HG02588 (cell line): ENCODE measurements around the gene SLC9A6.
"Not testable (repeated sequence)": the region's sequence is repeated elsewhere in the genome, so short reads cannot be mapped to it uniquely, and the experiment has no call there.

ENCODE experiments used
- ATAC-seq: cut with Tn5 transposase; IDR thresholded peaks from one replicate; pipeline ENCODE4 v1.9.1; 2021; ENCODE audit warnings: mild to moderate bottlenecking, moderate library complexity; ENCODE audit not compliant: unreplicated experiment

The SLC9A6 gene

DNA sequence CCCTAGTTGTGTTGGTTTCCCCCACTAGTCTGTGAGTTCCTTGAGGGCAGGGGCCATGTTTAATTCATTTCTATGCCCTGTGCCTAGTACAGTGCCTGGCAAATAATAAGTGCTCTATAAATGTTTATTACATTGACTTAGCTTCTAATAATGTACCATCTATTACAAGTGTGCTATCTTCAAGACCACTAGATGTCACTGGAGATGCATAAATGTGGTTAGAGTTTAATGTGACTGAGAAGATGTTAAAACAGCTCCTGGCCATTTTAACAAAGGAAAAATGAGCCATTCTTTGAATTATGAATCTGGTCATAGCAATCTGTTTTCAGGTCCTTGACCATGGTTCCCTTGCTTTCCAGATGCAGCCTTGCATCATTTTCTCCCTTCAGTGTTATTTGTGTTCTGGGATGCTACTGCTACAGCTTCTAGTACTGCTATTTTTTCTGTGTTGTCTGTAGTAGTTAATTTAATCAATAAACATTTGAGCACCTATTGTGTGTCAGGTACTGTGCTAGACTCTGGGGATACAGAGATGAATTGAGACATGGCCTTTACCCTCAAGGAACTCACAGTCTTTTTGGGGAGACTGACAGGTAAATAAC is 43.2 kb downstream of the SLC9A6 start:
- no peak for ATAC-seq

DNA sequence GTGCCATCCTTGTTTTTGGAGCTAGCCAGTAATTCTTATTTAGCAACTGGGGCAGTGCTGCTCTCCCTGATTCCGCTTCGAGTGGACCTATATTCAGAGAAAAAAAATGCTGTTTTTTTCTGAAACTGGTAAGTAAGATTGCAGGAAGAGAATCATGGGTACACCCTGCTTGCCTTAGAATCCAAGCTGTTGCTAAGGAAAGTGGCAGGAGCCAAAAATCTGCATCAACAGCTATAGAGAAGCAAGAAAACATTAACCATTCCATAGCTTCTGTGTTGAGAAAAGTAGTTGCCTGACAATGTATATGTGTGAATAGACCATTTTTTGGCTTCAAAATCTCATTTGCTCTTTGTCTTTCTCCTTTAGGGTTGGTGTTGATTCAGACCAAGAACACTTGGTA is 44.5 kb downstream of the SLC9A6 start:
- ATAC-seq = no peak

DNA sequence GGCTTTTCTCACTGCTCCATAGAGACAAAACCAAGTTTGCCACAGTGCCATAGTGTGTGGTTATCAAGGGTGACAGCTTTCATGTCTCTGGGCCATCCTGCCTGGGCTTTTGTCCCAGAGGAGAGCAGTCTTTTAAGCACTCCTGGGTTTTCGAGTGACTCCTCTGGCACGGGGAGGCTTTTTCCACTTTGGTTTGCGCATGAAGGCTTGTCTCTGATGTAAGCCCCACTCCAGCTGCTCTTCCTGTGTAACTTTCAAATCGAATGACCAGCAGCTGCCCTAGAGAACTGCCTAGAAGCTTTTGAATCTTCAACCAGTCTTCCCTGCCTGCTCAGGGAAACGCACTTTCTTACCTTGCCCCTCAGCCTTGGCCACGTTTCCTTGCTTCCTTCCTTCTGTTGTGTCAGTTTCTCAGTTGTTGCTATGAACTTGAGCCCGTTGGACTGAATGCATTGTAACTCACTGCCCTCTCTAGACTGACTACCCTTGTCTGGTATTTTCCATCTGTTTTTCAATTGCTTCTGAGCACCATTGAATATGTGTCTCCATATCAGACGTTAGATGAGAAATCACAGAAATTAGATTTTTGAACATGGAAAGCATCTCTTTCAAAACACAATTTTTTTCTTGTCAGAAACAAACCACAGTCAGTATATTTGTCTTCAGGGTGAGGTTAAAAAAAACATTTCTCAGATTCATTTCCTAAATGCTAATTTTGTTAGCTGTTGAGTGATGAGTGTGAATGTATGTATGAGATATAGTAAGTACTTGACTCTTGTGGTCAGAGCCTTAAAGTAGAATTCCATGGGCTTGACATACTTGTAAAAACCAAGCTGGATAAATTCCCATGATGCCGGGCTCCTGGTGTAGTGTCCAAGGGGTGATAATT is 45.3 kb downstream of the SLC9A6 start:
- ATAC-seq = no peak

DNA sequence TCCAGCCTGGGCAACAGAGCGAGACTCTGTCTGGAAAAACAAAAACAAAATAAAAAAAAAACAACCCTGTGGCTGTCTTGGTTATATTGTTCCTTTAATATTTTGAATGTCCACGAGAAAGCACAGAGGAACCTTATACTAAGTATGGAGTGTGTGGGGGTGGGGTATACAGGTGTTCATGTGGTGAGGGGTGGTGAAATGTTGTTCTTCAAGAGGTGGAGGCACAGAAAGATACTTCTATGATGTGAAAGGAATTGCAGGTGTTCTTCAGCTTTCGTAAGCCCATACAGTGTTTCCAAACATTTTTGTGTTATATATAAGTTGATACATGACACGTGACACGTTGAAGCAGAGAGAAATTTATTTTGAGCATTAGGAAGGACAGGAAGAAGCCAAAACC is 46.4 kb downstream of the SLC9A6 start:
- ATAC-seq = no peak

DNA sequence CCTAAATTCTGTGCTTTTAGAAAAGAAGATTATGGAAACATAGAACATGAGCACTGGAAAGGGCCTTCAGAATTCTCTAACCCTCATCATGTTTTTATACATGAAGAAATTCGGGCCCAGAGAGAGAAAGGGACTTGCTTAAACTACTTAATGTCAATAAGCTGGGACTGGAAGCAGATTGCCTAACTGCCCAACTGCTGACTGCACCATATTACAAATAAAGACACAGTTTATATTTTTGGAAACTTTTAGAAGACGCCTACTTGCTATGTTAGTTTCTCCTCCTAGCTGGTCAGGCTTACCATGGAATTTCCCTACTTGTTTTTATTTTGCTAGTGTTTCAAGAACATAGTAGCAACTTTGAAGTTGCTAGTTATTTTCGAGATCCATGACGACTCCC is 47.1 kb downstream of the SLC9A6 start:
- no peak for ATAC-seq

DNA sequence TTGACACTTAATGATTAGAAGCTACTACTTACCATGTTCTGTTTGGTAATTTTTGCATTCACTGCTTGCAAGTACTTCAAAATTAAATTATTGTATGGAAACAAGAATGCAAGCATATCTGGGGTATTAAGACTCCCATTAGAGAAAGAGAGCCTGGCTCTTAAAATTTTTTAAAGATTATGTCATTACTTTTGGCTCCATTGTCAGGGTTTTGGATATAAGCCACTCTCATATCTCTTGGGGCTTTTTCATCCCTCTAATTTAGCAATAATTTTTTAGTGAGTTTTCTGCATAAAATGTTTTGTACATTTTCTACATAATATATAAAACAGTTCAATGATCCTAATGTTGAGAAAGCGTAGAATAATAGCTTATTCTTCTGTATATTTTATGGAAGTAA is 49.4 kb downstream of the SLC9A6 start:
- no peak for ATAC-seq

DNA sequence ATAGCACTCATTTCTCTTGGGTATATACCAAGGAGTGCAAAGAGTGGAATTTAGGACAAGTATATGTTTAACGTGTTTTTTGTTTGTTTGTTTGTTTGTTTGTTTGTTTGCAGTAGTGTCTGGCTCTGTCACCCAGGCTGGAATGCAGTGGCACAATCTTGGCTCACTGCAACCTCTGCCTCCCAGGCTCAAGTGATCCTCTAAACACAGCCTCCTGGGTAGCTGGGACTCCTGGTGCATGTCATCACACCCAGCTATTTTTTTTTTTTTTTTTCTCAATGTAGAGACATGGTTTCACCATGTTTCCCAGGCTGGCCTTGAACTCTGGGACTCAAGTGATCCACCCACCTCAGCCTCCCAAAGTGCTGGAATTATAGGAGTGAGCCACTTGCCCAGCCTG is 50.4 kb downstream of the SLC9A6 start:
- ATAC-seq = no peak

DNA sequence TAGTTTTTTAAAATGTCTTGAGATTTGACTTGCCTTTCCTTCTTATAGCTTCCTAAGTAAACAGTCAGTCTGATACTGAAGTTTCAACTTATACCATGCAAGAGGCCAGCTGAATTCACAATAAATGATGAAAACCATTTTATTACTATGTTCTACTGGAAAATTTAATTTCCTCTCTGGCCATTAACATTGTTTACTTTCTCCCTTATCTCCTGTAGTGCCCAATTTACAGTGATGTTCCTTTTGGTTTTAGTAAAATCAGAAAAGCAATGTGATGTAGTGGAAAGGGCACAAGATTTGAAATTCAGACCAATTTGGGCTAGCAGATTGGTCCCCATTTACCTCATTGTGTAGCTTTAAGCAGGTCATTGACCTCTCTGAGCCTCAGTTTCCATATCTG is 54.2 kb downstream of the SLC9A6 start:
- no peak for ATAC-seq

DNA sequence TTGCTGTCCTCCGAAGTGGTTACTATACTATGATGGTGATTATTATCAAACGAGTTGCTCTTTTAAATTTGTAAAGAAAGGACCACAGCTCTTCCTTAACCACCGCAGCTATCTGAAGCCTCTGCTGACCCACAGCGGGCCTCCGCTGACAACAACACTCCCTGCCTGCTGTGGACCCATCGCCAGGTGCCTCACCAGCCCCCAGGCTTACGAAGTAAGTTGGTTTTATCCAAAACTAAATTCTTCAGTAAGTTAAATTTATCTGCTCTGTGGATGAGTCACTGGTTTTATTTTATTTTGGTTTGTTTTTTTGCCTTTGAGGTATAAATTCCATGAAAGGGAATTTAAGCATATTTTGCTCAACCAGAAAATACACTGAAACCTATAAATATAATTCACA is 54.7 kb downstream of the SLC9A6 start:
- ATAC-seq = no peak

DNA sequence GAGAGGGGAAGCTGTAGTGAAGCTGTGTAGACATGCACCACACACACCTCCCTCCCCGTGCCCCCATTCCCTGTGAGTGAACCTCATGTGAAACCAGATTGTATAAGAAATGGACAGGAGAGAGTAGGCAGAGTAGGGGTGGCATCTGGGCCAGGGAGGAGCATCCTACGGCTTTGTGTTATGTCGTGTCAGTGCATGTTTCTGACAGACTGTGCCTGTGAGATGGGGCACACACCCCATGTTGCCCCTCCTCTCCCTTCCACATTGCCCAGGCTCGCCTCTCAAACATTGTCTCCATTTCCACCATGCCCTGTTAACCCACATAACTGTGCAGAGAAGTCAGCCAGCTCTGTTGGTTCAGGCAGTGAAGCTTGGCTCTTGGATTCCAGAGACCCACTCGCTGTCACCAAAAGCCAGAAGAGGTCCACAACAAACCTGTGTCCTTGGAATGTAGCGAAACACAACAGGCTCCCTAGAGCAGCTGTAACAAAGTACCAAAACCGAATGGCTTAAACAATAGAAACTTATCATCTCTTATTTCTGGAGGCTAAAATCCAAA is 56.1 kb downstream of the SLC9A6 start:
- no peak for ATAC-seq

DNA sequence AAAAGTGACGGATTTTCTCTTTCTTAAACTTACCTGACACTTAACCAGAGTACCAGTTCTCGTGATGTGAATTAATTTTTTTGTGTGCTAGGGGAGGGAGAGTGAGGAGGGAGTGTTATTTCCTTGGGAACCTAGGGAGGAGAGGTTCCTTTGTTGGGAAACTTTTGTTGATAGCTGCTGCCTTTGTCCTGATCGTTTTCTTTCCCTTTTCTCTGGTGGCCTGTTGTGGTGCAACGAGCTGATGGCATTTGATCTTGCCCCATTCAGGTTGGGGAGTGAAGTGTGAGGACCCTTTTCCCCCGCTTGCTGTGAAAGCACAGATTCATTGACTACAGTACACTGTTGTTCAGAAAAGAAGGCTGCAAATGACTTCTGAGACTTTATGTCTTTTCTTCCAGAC is 59.8 kb downstream of the SLC9A6 start:
- ATAC-seq = no peak

DNA sequence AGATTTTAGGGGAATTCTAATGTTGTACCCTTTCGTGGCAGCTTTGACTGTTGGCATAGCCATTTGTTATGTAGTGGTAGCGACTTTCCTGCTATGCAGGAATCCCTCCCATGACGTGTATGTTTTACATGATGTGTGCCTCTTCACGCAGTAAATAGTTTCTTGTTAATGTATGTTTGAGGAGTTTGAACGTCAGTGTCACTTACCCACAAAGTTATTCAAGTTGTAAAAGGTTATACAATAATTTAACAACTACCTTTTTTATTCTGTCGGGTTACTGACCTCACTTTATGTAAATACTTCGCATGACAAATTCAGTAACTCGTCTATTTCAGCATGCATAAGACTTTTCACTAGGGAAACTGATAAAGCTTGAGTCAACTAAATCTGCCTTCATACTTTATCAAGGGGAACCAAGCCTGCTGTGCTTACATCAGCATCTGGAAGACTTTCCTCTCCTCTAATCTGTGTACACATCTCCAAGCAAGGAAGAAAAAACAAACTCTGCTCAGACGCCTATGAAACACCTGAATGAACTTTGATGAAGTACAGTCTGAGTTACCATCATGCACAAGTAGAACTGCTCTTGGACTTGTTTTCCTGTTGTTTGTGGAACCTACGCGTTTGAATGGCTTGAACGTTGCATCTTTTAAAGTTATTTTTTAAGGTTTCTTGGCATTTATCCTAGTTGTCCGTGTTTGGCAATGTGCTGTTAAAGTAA is 61.2 kb downstream of the SLC9A6 start:
- ATAC-seq = no peak

DNA sequence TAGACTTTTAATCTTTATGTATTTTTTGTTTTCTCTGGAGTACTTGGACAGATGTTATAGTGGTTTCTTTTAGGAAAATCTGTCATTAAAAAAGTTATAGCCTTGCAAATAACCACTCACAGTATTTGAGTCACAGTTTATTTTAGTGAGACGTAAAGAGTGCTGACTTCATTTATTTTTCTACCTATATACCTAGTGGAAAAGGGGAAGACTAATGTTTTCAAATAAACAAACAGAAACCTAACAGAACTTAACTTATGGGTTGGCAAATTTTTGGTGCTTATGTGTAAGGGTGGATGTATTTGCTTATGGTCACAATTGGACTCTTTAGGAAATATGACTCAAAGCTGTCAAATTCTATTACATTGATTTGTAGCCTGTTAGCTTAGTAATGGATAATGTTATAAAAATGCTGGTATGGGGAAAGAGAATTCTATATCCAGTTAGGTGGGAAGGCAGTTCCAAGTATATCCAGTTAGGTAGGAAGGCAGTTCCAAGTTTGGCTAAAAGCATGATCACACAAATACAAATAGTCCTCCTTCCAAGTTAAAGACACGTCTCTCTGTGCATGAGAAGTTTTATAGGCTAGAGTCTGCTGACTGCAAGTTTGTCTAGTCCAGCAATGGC is 61.9 kb downstream of the SLC9A6 start:
- ATAC-seq = no peak

DNA sequence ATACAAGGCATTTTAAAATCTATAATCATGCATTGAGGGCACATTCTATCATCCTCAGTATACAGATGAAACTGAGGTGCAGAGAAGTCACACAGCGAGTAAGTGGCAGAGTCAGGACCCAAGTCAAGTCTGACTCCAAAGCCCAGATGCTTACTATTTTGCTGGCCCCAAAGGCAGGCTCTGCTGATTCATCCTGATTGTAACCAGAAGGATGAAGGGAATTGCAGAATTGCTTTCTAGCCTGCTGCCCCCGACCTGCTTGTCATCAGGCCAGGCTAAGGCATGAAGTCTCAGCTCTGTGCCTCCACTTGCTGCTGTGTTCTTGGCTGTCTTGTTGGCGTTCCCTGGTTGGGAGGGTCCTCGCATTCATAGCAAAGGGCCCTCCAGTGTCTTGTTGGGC is 62.7 kb downstream of the SLC9A6 start:
- ATAC-seq = no peak

DNA sequence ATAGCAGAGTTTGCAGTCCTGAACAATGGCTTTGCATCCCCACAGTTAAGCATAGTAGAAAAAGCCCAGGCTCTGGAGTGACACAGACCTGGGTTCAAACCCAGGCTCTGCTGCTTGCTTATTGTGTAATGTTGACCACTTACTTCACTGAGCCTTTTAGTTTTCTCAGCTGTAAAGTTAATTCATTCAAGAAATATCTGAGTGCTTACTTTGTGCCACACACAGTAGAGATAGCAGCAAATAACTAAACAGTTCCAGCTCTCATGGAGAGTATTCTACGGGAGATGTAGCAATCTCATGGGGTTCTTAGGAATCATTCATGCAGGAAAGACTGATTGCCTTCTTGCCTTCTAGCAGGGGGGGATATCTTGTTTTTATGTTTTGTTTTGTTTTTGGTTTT is 63.2 kb downstream of the SLC9A6 start:
- no peak for ATAC-seq

DNA sequence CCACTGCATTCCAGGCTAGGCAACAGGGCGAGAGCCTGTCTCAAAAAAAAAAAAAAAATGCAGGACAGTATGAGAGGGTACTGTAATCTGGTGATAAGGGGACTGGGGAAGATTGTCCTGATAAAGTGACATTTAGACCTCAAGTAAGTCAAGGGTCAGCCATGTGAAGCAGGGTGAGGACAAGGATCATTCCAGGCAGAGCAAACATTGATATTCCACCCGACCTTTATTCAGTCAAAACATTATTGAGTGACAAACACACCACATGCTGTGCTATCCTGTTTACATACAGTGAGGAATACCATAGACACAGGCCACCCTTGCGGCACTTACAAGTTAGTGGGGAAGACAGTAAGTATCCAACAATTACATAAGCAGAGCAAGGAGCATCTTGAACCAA is 64.4 kb downstream of the SLC9A6 start:
- no peak for ATAC-seq

DNA sequence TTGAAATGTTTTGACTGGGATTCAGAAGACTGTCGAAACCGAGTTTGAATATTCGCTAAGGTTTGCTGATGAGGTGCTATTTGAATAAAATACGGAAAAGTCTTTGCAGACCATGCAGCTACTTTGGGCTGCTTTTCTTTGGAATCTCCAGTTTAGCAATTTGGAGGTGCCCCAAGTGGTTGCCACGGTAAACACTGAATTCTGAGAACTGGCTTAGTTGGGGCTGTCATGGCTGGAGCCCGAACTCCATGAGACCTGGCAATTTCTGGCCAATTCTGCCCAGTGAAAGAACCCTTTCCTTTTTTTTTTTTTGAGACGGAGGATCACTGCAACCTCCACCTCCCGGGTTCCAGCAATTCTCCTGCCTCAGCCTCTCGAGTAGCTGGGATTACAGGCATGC is 65.6 kb downstream of the SLC9A6 start:
- not testable (repeated sequence) for ATAC-seq

DNA sequence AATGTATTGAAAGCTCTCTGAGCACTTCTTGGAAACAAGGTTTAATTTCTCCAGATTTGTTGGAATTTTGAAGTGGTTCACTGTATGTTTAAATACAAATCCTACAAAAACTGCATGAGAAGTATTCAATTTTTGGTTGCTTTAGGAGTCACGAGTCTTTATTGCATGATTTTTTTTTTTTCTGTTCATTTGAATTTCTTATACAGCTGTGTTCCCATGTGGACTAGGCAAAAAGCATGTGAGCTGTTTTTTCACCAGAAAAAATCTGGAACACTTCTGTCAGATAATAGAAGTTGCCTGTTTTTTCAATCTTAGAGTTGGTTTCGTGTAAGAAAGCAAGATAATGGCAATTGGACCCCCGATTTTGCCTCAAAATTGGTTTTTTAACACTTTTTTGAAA is 66.4 kb downstream of the SLC9A6 start:
- no peak for ATAC-seq

DNA sequence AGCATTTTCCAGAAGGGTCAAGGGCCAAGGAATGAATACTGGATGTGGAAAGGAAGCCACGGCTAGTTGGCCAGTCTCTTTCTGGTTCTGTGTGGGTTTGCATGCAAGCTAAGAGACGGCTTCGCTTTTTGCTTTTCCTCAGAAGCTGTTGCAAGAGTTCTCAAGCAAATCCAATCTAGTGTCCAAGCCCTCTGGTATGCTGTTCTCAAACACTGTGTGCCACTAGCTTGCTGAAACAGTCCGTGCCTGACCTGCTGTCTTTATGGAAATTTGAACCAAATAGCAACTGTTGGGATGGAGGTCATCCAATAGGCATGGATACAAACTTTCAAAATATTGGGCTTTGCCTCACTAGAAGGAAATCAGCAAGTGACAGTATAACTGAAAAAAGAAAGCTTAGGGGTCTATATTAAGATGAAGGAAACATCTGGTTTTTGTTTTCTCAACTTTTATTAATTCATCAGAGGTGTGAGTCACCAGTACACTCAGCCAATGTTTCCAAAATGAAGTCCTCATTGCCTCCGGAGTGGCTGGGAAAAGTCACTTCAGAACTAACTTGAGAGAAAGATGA is 70.5 kb downstream of the SLC9A6 start:
- ATAC-seq = no peak

DNA sequence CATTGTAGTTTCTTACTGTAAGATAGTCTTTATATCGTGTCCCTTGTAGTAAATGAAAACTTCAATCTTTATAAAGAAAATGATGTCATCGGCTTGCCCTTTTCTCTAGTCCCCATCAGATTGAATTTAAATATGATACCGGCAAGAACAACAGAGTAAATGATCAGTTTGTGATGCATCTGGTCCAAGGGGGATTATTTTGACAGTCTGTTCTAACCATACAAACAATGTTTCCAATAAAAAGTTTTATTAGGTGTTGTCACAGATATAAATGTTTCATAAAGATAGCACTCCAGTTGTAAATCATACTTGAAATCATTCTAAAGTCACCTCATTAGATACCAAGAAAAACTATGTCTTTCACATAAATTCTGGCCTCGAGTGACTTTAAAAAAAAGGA is 72.3 kb downstream of the SLC9A6 start:
- no peak for ATAC-seq

DNA sequence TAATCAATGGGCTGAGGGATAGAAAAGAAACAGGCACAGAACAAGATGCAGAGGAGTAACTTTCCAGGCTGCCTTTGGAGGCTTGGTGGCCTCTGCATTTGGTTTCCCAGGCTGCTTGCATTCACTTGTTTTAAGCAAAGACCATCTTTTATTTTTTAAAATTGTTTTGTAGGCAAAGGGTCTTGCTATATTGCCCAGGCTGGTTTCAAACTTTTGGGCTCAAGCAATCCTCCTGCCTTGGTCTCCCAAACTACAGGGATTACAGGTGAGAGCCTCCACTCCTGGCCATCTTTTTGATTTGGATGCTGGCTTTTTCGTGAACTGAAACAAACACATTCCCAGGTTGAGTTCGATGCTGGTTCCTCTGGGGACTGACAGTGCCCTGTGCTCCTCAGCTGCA is 74.1 kb downstream of the SLC9A6 start:
- ATAC-seq = no peak
